Ectodermal cell (in vitro differentiated cells): ENCODE results near the gene AUTS2.
"Not testable (repeated sequence)": the region's sequence is repeated elsewhere in the genome, so short reads cannot be mapped to it uniquely, and the experiment has no call there.

Source experiments
- H3K27ac ChIP-seq: 2 replicates; pipeline ENCODE4 v1.7.0; 2013; ENCODE audit warnings: mild to moderate bottlenecking, low read depth, low read length; ENCODE audit not compliant: insufficient read depth, poor library complexity, severe bottlenecking
- H3K27me3 ChIP-seq: 2 replicates; pipeline ENCODE4 v1.7.0; 2013; ENCODE audit warnings: mild to moderate bottlenecking, low read length; ENCODE audit not compliant: insufficient read depth, control insufficient read depth, poor library complexity, severe bottlenecking
- H3K36me3 ChIP-seq: one replicate; pipeline ENCODE4 v1.7.0; 2013; ENCODE audit warnings: low read length; ENCODE audit not compliant: control insufficient read depth, insufficient read depth
- H3K4me1 ChIP-seq: one replicate; pipeline ENCODE4 v1.7.0; 2013; ENCODE audit warnings: low read length; ENCODE audit not compliant: control insufficient read depth, insufficient read depth
- H3K4me3 ChIP-seq: 2 replicates; pipeline ENCODE4 v1.7.0; 2013; ENCODE audit warnings: low read depth, low read length, control low read depth; ENCODE audit not compliant: insufficient read depth
- H3K9me3 ChIP-seq: 2 replicates; pipeline ENCODE4 v1.7.0; 2013; ENCODE audit warnings: mild to moderate bottlenecking, low read length, moderate library complexity; ENCODE audit not compliant: control insufficient read depth
- WGBS, 2 experiments: methylation state at CpG; one replicate each; pipeline ENCODE4 v1.1.7; 2013; ENCODE audit warnings: missing lambda C conversion rate in 2 of 2; 5-methylcytosine and 5-hydroxymethylcytosine counted together

The AUTS2 gene

GRCh38 chr7:70271617-70272081 lies 673.4 kb downstream of the AUTS2 start:
- 95% methylated on average over 8 of the region's 8 CpGs for WGBS, 2 experiments
- H3K27me3 ChIP-seq: no peaks in the 10 kb centered on the region
- no peak overlapping the region for H3K4me3 ChIP-seq

GRCh38 chr7:70275570-70275969 lies 677.3 kb downstream of the AUTS2 start:
- H3K4me3 ChIP-seq, H3K4me1 ChIP-seq, H3K9me3 ChIP-seq, H3K27me3 ChIP-seq, H3K36me3 ChIP-seq, H3K27ac ChIP-seq: not testable (repeated sequence)
- 93 to 95% methylated on average over 3 of the region's 3 CpGs for whole genome bisulfite sequencing, 2 experiments

More at GRCh38 chr7:70271617-70272081, 673.4 kb downstream of the AUTS2 start:
- Histone ChIP-seq H3K4me1 (peaks cover 20% of the 10 kb centered on the region), H3K9me3 (no peaks in the 10 kb centered on the region), H3K36me3 (no peaks in the 10 kb centered on the region), H3K27ac (no peak overlapping the region)

DNA sequence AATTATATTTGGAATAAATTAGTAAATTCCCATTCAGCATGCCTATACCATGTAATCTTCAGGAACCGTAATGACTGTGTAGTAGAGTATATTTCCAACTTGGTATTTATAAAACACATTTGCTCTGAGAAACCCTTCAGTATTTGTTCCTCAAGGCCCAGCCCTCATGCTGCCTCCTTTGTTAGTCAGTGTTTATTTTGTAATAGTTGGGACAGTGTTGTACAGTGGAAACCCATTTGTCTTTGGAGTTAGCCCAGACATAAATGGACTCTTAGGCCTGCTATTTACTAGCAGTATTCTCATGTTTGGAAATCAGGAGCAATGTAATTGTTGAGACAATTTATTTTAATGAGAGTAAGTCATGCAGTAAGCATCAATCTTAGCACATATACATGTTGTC lies 686.9 kb downstream of the AUTS2 start:
- Histone ChIP-seq H3K27me3 (no peaks in the 10 kb centered on the region), H3K4me3 (no peak overlapping the region), H3K9me3 (no peaks in the 10 kb centered on the region), H3K36me3 (no peaks in the 10 kb centered on the region), H3K4me1 (no peaks in the 10 kb centered on the region), H3K27ac (no peak overlapping the region)
- WGBS, 2 experiments: 100% methylated on average over 1 of the region's 1 CpG; no CpG with 5 or more reads in 1 of the 2 experiments

DNA sequence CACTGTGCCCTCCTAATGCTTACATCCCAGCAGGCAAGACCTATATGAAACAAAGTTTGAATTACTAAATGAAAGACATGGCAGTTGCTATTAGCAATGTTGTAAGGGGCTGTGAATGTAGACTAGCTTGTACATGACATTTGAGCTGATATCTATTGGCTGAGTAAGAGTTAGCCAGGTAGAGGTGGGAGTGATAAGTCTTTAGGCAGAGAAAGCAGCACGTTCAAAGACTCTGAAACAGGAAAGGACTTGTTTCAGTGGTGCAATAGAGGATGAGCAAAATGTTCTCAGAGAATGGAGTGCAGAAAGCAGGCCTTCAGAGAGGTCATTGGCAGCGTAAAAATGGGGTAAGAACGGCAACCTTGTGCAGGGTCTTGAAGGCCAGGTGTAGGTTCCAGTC lies 687.6 kb downstream of the AUTS2 start:
- 93 to 94% methylated on average over 3 of the region's 3 CpGs for WGBS, 2 experiments
- Histone ChIP-seq H3K27ac (no peak overlapping the region), H3K4me3 (no peak overlapping the region), H3K4me1 (no peaks in the 10 kb centered on the region), H3K9me3 (no peaks in the 10 kb centered on the region), H3K36me3 (no peaks in the 10 kb centered on the region), H3K27me3 (no peaks in the 10 kb centered on the region)

DNA sequence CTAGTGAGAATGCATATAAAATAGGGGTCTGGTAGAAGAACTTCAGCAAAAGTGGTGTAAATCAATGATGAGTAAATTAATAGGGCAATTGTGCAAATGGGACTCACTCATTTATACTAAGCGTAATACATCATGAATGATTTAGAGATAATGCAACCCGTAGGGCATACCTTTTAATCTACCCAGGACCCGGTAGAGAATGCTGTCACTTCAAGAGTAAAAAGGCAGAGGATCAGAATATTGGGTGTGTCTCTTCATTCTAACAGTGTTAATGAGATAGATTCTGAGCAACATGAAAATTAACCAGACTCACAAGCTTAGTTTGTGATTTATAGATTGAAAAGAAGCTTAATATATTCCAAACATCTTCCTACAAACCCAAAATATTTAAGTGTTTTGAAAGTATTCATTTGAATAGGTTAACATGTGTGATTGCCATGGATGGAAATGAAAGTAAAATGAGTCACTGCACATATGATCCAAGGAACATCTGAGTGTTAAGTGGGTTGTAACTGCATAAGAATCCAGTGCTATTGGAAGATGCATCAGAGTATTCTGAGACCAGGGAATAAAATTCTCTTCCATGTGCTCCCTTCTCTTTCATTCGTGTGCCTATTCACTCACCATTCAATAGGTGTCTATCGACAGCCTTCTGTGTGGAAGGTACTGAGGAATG lies 690.6 kb downstream of the AUTS2 start:
- H3K4me1 ChIP-seq: no peaks in the 10 kb centered on the region
- H3K4me3 ChIP-seq: no peak overlapping the region
- no peaks in the 10 kb centered on the region for H3K9me3 ChIP-seq
- WGBS, 2 experiments: 88 to 95% methylated on average over 4 to 5 of the region's 5 CpGs
- no peaks in the 10 kb centered on the region for H3K27me3 ChIP-seq
- H3K36me3 ChIP-seq: no peaks in the 10 kb centered on the region
- H3K27ac ChIP-seq: no peak overlapping the region

GRCh38 chr7:70292716-70293115 lies 694.4 kb downstream of the AUTS2 start:
- H3K4me3 ChIP-seq: no peak overlapping the region
- H3K27me3 ChIP-seq: no peaks in the 10 kb centered on the region
- no peaks in the 10 kb centered on the region for H3K36me3 ChIP-seq
- H3K9me3 ChIP-seq: no peaks in the 10 kb centered on the region
- H3K4me1 ChIP-seq: no peaks in the 10 kb centered on the region
- 91 to 96% methylated on average over 5 of the region's 5 CpGs for WGBS, 2 experiments
- H3K27ac ChIP-seq: no peak overlapping the region

DNA sequence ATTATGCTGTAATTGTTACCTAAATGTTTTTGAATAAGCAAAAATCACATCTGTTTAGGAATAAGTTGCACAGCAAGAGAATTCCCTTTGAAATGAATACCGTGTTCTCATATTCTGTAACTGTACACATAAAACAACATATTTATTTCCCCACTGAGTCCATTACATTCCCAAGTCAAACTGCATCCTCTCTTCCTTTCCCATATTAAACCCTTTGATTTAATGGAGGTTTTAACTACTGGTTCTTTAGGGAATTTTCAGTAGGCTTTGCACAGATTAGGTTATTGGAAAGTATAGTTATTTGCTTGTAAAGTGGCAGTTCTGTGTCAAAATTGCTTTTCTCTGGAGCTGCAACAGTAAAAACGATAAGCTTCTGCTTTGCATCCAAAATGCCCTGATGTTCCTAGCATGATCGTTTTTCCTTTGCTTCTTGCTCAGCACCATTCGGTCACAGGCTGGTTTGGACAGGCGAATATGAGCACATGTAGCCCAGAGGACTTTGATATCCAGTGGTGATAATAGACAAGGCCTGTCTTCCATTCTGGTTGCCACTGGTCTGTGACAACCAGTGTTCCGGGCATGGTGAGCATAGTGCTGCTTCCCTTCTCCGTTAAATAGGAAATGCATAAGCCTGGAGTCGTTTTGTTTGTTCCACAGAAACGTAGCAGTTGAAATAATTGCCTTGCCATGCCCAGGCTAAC lies 696.1 kb downstream of the AUTS2 start:
- Histone ChIP-seq H3K4me3 (no peak overlapping the region), H3K4me1 (no peaks in the 10 kb centered on the region), H3K27ac (no peak overlapping the region), H3K36me3 (no peaks in the 10 kb centered on the region), H3K27me3 (no peaks in the 10 kb centered on the region), H3K9me3 (no peaks in the 10 kb centered on the region)
- WGBS, 2 experiments: 93 to 94% methylated on average over 9 of the region's 9 CpGs

DNA sequence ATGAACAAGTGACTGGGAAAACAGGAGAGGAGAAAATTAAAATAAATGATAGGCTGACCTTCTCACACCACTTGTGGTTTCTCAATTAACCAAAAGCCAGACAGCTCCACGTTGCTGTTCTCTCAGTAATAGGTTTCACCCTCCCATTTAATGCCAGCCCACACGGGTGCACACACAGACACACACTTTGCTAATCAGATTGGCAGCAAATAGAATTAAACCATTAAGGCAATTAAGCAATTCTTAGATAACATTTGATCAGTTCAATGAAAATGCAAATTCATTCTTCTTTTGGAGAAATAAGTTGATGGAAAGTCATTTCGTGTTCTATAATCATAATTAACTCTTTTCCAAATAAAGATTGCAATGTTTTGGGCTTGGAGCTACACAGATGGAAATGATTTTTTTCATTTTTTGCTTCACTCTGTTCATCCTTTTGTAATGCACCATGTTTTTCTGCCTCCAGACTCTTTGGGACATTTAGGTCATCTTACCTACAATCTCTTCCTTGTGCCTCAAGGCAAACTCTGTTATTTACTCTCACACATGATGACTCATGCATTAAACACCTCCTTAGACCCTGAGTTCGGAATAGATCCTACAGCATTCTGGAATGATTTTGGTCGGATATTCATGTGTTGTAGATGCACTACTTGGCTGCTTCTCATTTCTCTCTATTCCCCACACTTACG lies 700.7 kb downstream of the AUTS2 start:
- Histone ChIP-seq H3K36me3 (no peaks in the 10 kb centered on the region), H3K27ac (no peak overlapping the region), H3K4me3 (no peak overlapping the region), H3K9me3 (no peaks in the 10 kb centered on the region), H3K4me1 (no peaks in the 10 kb centered on the region), H3K27me3 (no peaks in the 10 kb centered on the region)
- 86 to 97% methylated on average over 4 to 6 of the region's 6 CpGs for WGBS, 2 experiments

- no peaks in the 10 kb centered on the region for H3K27me3 ChIP-seq
- WGBS, 2 experiments: 94 to 99% methylated on average over 3 to 4 of the region's 4 CpGs
- no peak overlapping the region for H3K27ac ChIP-seq
- no peaks in the 10 kb centered on the region for H3K36me3 ChIP-seq
- no peaks in the 10 kb centered on the region for H3K4me1 ChIP-seq
- H3K9me3 ChIP-seq: no peaks in the 10 kb centered on the region
- no peak overlapping the region for H3K4me3 ChIP-seq
Observed at GRCh38 chr7:70299472-70299807, 701.2 kb downstream of the AUTS2 start.

DNA sequence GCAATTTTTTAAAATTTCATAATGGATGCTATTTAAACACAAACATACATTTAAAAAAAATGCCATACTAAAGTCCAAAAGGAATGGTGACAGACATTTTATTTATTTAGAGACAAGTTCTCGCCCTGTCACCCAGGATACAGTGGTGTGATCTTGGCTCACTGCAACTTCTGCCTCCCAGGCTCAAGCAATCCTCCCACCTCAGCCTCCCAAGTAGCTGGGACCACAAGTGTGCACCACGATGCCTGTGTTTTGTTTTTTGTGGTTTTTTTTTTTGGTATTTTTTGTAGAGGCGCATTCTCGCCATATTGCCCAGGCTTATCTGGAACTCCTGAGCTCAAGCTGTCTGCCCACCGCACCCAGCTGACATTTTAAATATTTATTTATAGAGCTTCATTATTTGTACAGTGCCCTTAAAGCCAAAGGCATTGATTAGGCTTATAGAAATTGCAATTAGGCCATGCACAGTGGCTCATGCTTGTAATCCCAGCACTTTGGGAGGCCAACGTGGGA lies 703.5 kb downstream of the AUTS2 start:
- Histone ChIP-seq H3K4me1 (no peaks in the 10 kb centered on the region), H3K36me3 (no peaks in the 10 kb centered on the region), H3K27me3 (no peaks in the 10 kb centered on the region), H3K27ac (no peak overlapping the region), H3K9me3 (peaks cover 2% of the 10 kb centered on the region), H3K4me3 (no peak overlapping the region)
- WGBS, 2 experiments: 96 to 97% methylated on average over 3 to 5 of the region's 6 CpGs
